Caco-2 (cell line): ENCODE data around the gene DYTN. TPM values are rescaled to one million over a fixed set of nuclear protein-coding genes. Genes with fewer than 3 reads are reported as not detected.

Source experiments
- BruUV-seq: library from RNA; stranded (reverse); fragments of 400-500 nt; replicated peaks from 2 replicates; lab custom pipeline; 2021; lab: Mats Ljungman, UMichigan
- CTCF ChIA-PET: fragments of 300-600 bp; sonication (Branson Sonifier 250); formaldehyde crosslinking; loops from one replicate; lab custom pipeline; 2022; ENCODE audit warnings: antibody characterized with exemption; lab: Charles Lee
- POLR2A ChIA-PET: fragments of 300-600 bp; sonication (Branson Sonifier 250); formaldehyde crosslinking; loops from one replicate; lab custom pipeline; 2022; ENCODE audit warnings: antibody characterized with exemption; lab: Charles Lee
- DNase-seq, 2 experiments: peaks; one replicate each; pipeline versions ENCODE4 v3.0.0 to v3.0.0-alpha.2; 2020 to 2022
- H3K27me3 ChIP-seq: replicated peaks from 2 replicates; pipeline ENCODE4 v1.6.0; 2011; ENCODE audit warnings: low read length; ENCODE audit not compliant: control insufficient read depth, insufficient read depth
- H3K36me3 ChIP-seq: 2 replicates; pipeline ENCODE4 v1.5.1; 2011; ENCODE audit warnings: low read length; ENCODE audit not compliant: control insufficient read depth, insufficient read depth
- H3K4me1 ChIP-seq: fragments of 250-450 bp; sonication (Bioruptor Pico); 2 replicates; pipeline ENCODE4 v1.5.1; 2020; ENCODE audit warnings: mild to moderate bottlenecking
- H3K4me3 ChIP-seq: 2 replicates; pipeline ENCODE4 v1.5.1; 2011; ENCODE audit warnings: low read depth, mild to moderate bottlenecking, control low read depth, low read length
- H3K9me3 ChIP-seq: fragments of 250-450 bp; sonication (Bioruptor Pico); 2 replicates; pipeline ENCODE4 v1.5.1; 2020; ENCODE audit warnings: mild to moderate bottlenecking, moderate library complexity
- H3K27ac Mint-ChIP-seq: one replicate; pipeline ENCODE4 v1.8.0; 2022; ENCODE audit warnings: mixed read lengths; ENCODE audit not compliant: unreplicated experiment
- H3K27me3 Mint-ChIP-seq: one replicate; pipeline ENCODE4 v1.8.0; 2022; ENCODE audit warnings: mixed read lengths; ENCODE audit not compliant: insufficient read depth, unreplicated experiment
- H3K36me3 Mint-ChIP-seq: one replicate; pipeline ENCODE4 v1.8.0; 2022; ENCODE audit warnings: mild to moderate bottlenecking, mixed read lengths; ENCODE audit not compliant: insufficient read depth, unreplicated experiment
- H3K4me1 Mint-ChIP-seq: one replicate; pipeline ENCODE4 v1.8.0; 2022; ENCODE audit warnings: low read depth, mixed read lengths; ENCODE audit not compliant: unreplicated experiment
- H3K4me3 Mint-ChIP-seq: one replicate; pipeline ENCODE4 v1.8.0; 2022; ENCODE audit warnings: mild to moderate bottlenecking, moderate library complexity, mixed read lengths; ENCODE audit not compliant: unreplicated experiment
- H3K9me3 Mint-ChIP-seq: one replicate; pipeline ENCODE4 v1.8.0; 2022; ENCODE audit warnings: mixed read lengths; ENCODE audit not compliant: unreplicated experiment
- intact Hi-C: fragments of 100-400 bp; cut with micrococcal nuclease; formaldehyde crosslinking; loops from one replicate; pipeline ENCODE4 v1.10.0; 2022; ENCODE audit not compliant: unreplicated experiment
- total RNA-seq: library from RNA; stranded (reverse); gene quantifications from 2 replicates; pipeline ENCODE4 v1.2.3, GENCODE V29; 2022
- TF ChIP-seq, protein P1 (sequence below), 2 experiments: fragments of 200-600 bp in 1 of 2; IDR thresholded peaks; 1 replicate in 1 of 2; 2 replicates in 1 of 2; pipeline versions ENCODE4 v1.5.1 to v1.8.0; 2011 to 2022; ENCODE audit warnings: antibody characterized with exemption in 1 of 2, control low read depth in 1 of 2, inconsistent platforms in 1 of 2, low read depth in 1 of 2, low read length in 1 of 2, mild to moderate bottlenecking in 1 of 2, moderate library complexity in 1 of 2; ENCODE audit not compliant: insufficient read depth in 1 of 2, severe bottlenecking in 1 of 2, unreplicated experiment in 1 of 2

The DYTN gene
- total RNA-seq, 1 experiment from 2014 or later, result not detected

GRCh38 chr2:206647985-206648384, 70.2 kb downstream of the DYTN start:
- Histone ChIP-seq H3K36me3 (no peaks in the 10 kb centered on the region), H3K9me3 (no peaks in the 10 kb centered on the region), H3K27me3 (no peaks in the 10 kb centered on the region), H3K4me3 (no peak overlapping the region), H3K4me1 (no peaks in the 10 kb centered on the region)
- peaks cover 10% of the 10 kb centered on the region for H3K27me3 Mint-ChIP-seq
- no peak for DNase-seq
- intact Hi-C loops, result no loop called here
- H3K36me3 Mint-ChIP-seq, result no peaks in the 10 kb centered on the region
- no peak overlapping the region for H3K4me3 Mint-ChIP-seq
- no peaks in the 10 kb centered on the region for H3K9me3 Mint-ChIP-seq
- ChIA-PET POLR2A (no interaction called here), CTCF (no interaction called here)
- BruUV-seq, result no TSS peak
- no peaks in the 10 kb centered on the region for H3K4me1 Mint-ChIP-seq
- TF ChIP-seq, protein P1, sequence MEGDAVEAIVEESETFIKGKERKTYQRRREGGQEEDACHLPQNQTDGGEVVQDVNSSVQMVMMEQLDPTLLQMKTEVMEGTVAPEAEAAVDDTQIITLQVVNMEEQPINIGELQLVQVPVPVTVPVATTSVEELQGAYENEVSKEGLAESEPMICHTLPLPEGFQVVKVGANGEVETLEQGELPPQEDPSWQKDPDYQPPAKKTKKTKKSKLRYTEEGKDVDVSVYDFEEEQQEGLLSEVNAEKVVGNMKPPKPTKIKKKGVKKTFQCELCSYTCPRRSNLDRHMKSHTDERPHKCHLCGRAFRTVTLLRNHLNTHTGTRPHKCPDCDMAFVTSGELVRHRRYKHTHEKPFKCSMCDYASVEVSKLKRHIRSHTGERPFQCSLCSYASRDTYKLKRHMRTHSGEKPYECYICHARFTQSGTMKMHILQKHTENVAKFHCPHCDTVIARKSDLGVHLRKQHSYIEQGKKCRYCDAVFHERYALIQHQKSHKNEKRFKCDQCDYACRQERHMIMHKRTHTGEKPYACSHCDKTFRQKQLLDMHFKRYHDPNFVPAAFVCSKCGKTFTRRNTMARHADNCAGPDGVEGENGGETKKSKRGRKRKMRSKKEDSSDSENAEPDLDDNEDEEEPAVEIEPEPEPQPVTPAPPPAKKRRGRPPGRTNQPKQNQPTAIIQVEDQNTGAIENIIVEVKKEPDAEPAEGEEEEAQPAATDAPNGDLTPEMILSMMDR (IDR thresholded peaks at IDR 0.05; ENCODE audit: insufficient read depth in 1 of 2, low read depth in 1 of 2, low read length in 1 of 2, severe bottlenecking in 1 of 2, unreplicated experiment in 1 of 2), result no peak
- H3K27ac Mint-ChIP-seq, result no peak overlapping the region

DNA sequence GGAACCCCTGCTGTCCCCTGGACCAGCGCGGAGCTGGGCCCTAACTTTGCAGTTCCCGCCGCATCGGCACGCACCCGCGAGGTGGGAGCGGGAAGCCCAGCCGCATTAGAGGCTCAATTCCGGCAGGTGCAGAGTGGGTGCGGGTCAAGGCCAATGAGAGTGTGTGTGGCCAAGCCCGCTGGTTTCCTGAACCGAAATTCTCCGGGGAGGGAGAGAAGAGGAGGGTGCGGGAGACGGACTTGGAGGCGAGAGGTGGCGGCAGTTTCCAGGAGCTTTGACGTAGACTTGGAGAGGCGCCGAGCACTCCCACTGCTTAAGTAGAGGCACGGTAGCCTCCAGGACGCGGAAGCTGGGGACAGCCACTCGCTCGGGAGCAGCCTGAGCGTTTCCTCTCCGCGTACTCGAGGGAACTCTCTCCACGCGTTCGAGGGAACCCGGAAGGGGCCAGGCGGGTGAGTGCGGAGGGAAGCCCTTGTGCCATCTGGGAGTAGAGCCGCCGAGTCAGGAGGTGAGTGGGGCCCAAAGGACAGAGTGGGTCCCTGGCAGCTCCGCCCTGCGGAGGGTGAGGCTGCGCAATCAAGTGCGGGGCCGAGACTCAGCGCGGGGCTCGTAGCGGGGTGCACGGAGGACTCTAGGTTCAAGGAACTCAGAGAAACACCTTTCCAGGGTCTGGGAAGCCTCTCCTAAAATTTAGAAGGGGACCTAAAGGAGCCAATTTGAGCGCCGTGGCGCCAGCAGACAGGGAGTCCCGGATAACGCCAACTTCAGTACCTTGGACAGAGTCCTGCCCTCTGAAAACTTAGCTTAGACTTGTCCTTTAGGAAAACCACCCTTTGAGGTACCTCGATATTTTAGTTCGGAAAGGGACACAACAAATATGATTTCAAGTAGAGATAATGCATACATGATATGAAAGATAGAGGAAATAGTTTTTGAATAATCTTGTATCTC, 75.8 kb downstream of the DYTN start, which contains the start of gene FAM237A:
FAM237A (plus strand) TSS at position 413 of the 951 bp plus-strand sequence. CDS start 1,750 bp downstream, outside the sequence.
- Histone ChIP-seq H3K4me3 (no peak within 1 kb of the TSS), H3K4me1 (no peaks in the 10 kb centered on the region), H3K36me3 (no peaks in the 10 kb centered on the region), H3K9me3 (no peaks in the 10 kb centered on the region), H3K27me3 (no peaks in the 10 kb centered on the region)
- Mint-ChIP-seq H3K4me3 (no peak within 1 kb of the TSS), H3K4me1 (no peaks in the 10 kb centered on the region), H3K9me3 (no peaks in the 10 kb centered on the region), H3K27me3 (peaks cover 2% of the 10 kb centered on the region), H3K36me3 (no peaks in the 10 kb centered on the region), H3K27ac (no peak within 1 kb of the TSS)
- intact Hi-C loops, result no loop called here
- POLR2A ChIA-PET, result no interaction called here
- CTCF ChIA-PET, result no interaction called here
- no TSS peak for BruUV-seq
- DNase-seq, result peak in 1 of 2 experiments; percentile 57
- TF ChIP-seq, protein P1 (IDR thresholded peaks at IDR 0.05; ENCODE audit: insufficient read depth in 1 of 2, low read depth in 1 of 2, low read length in 1 of 2, severe bottlenecking in 1 of 2, unreplicated experiment in 1 of 2), result no peak

GRCh38 chr2:206641226-206641625, 77.0 kb downstream of the DYTN start:
- BruUV-seq, result no TSS peak
- Histone ChIP-seq H3K4me3 (no peak overlapping the region), H3K9me3 (no peaks in the 10 kb centered on the region), H3K27me3 (no peaks in the 10 kb centered on the region), H3K36me3 (no peaks in the 10 kb centered on the region), H3K4me1 (no peaks in the 10 kb centered on the region)
- no peak overlapping the region for H3K4me3 Mint-ChIP-seq
- H3K27ac Mint-ChIP-seq, result no peak overlapping the region
- TF ChIP-seq, protein P1 (IDR thresholded peaks at IDR 0.05; ENCODE audit: insufficient read depth in 1 of 2, low read depth in 1 of 2, low read length in 1 of 2, severe bottlenecking in 1 of 2, unreplicated experiment in 1 of 2), result no peak
- no peaks in the 10 kb centered on the region for H3K27me3 Mint-ChIP-seq
- no peaks in the 10 kb centered on the region for H3K36me3 Mint-ChIP-seq
- H3K9me3 Mint-ChIP-seq, result no peaks in the 10 kb centered on the region
- H3K4me1 Mint-ChIP-seq, result no peaks in the 10 kb centered on the region
- no peak for DNase-seq
- ChIA-PET CTCF (no interaction called here), POLR2A (no interaction called here)
- intact Hi-C loops, result no loop called here
